Lower lobe of right lung (tissue), 2 donors: ENCODE data around the gene DUS3L. TPM values are rescaled to one million over a fixed set of nuclear protein-coding genes. Genes with fewer than 3 reads are reported as not detected.

Experiments used
- ATAC-seq, 2 donors: fragments of 200-7000 bp; cut with Tn5 transposase; one replicate each; pipeline ENCODE4 v1.9.1; 2020 to 2022; ENCODE audit warnings: mild to moderate bottlenecking in 2 of 2, moderate library complexity in 2 of 2
- DNase-seq: peaks from one replicate; pipeline ENCODE4 v3.0.0-alpha.2; 2020
- H3K27ac ChIP-seq: fragments of 200-600 bp; one replicate; pipeline ENCODE4 v1.8.0; 2022
- H3K27me3 ChIP-seq: fragments of 200-600 bp; one replicate; pipeline ENCODE4 v1.8.0; 2022; ENCODE audit warnings: low read depth
- H3K36me3 ChIP-seq: fragments of 200-600 bp; one replicate; pipeline ENCODE4 v1.8.0; 2022; ENCODE audit warnings: mild to moderate bottlenecking
- H3K4me1 ChIP-seq: fragments of 200-600 bp; one replicate; pipeline ENCODE4 v1.8.0; 2022
- H3K4me3 ChIP-seq: fragments of 200-600 bp; one replicate; pipeline ENCODE4 v1.8.0; 2022; ENCODE audit warnings: mild to moderate bottlenecking
- H3K9me3 ChIP-seq: fragments of 200-600 bp; one replicate; pipeline ENCODE4 v1.8.0; 2022
- intact Hi-C: fragments of 100-400 bp; cut with DNase I; formaldehyde crosslinking; loops from one replicate; pipeline ENCODE4 v1.11.0; 2022
- total RNA-seq: library from RNA; stranded (reverse); fragmentation: NEBNext Ultra II Directional; extraction: Animal tissue kit (Norgen Biotek cat#: 25700); gene quantifications from one replicate; pipeline ENCODE4 v1.2.1, GENCODE V29; 2021
- TF ChIP-seq, protein P1 (sequence below): fragments of 200-600 bp; IDR thresholded peaks from one replicate; pipeline ENCODE4 v1.8.0; 2022; ENCODE audit warnings: antibody characterized with exemption, mild to moderate bottlenecking
- donor health status: DM: no; HTN: yes; CAD: no; lungs with severe emphysema.

Gene DUS3L
- total RNA-seq, 1 donor from 2014 or later = 24.3 TPM

DNA sequence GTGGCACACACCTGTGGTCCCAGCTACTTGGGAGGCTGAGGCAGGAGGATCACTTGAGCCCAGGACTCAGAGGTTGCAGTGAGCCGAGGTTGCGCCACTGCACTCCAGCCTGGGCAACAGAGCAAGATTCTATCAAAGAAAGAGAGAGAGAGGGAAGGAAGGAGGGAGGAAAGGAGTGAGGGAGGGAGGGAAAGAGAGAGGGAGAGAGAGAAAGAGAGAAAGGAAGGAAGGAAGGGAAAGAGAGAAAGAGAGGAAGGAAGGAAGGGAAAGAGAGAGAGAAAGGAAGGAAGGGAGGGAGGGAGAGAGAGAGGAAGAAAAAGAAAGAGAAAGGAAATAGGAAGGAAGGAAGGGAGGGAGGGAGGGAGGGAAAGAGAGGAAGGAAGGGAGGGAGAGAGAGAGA is 26.3 kb upstream of the DUS3L start:
- TF ChIP-seq, protein P1, sequence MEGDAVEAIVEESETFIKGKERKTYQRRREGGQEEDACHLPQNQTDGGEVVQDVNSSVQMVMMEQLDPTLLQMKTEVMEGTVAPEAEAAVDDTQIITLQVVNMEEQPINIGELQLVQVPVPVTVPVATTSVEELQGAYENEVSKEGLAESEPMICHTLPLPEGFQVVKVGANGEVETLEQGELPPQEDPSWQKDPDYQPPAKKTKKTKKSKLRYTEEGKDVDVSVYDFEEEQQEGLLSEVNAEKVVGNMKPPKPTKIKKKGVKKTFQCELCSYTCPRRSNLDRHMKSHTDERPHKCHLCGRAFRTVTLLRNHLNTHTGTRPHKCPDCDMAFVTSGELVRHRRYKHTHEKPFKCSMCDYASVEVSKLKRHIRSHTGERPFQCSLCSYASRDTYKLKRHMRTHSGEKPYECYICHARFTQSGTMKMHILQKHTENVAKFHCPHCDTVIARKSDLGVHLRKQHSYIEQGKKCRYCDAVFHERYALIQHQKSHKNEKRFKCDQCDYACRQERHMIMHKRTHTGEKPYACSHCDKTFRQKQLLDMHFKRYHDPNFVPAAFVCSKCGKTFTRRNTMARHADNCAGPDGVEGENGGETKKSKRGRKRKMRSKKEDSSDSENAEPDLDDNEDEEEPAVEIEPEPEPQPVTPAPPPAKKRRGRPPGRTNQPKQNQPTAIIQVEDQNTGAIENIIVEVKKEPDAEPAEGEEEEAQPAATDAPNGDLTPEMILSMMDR = no peak
- no peak overlapping the region for H3K27ac ChIP-seq
- H3K4me3 ChIP-seq = no peak overlapping the region
- DNase-seq (no peak), ATAC-seq (no peak)
- no peaks in the 10 kb centered on the region for H3K4me1 ChIP-seq
- H3K9me3 ChIP-seq = no peaks in the 10 kb centered on the region
- H3K27me3 ChIP-seq = no peaks in the 10 kb centered on the region
- H3K36me3 ChIP-seq = no peaks in the 10 kb centered on the region
- intact Hi-C loops = no loop called here

DNA sequence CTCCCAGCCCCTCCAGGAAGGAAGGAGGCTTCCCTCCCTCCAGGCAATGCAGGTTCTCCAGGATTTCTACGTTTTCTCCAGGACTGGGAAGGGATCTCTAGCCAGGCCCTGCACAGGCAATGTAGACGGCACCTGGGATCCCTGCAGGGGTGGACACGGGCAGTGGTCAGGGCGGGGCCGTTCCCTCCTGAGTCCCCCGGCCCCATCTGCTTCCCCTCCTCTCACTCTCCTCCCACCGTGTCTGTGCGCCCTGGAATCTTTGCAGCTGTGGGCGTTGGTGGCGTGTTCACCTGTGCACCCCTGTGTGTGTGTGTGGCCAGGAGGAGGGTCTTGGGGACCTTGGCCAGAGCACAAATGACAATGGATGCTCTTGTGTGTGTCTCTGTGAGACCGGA is 23.9 kb upstream of the DUS3L start:
- TF ChIP-seq, protein P1 = no peak
- ATAC-seq = no peak
- intact Hi-C loops = no loop called here

DNA sequence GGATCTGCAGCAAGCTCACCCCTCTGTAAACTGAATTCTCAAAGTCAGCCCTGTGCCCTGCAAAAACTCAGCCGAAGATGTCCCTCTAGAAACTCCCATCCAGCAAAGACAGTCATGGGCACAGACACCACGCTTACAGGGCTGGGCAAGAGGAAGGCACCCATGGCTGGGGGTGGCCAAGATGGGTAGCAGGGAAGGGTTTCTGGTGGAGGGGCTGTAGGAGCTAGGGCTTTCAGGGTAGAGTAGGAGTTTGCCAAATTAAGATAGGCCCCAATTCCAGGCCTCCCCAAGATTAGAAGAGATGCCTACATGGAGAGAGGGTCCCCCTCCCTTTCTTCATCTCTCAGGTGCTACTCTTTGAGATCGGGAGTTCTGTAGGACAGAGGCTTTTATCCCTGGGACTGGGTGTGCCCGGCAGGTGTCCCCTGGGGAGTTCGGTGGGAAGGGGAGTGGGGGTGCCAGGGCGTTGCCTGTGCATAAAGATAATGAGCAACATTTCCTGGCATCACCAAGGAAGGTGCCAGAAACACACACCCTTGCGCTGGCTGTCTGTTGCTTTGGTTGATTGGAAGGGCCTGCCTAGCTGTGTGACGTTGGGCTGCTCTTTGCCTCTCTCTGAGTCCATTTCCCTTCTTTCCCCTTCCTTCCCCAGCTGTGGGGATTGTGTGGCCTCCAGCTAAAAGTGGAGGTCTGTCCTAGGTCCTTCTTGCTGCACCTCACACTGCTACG is 23.3 kb upstream of the DUS3L start:
- no peak overlapping the region for H3K27ac ChIP-seq
- TF ChIP-seq, protein P1 = no peak
- no peaks in the 10 kb centered on the region for H3K36me3 ChIP-seq
- no peaks in the 10 kb centered on the region for H3K9me3 ChIP-seq
- no peaks in the 10 kb centered on the region for H3K4me1 ChIP-seq
- no peak for ATAC-seq
- no peak overlapping the region for H3K4me3 ChIP-seq
- intact Hi-C loops = no loop called here
- DNase-seq = no peak
- no peaks in the 10 kb centered on the region for H3K27me3 ChIP-seq

More for the DNA sequence above, 23.9 kb upstream of the DUS3L start:
- no peaks in the 10 kb centered on the region for H3K4me1 ChIP-seq
- H3K27ac ChIP-seq = no peak overlapping the region
- no peaks in the 10 kb centered on the region for H3K27me3 ChIP-seq
- H3K9me3 ChIP-seq = no peaks in the 10 kb centered on the region
- H3K4me3 ChIP-seq = no peak overlapping the region
- H3K36me3 ChIP-seq = no peaks in the 10 kb centered on the region
- DNase-seq = no peak

DNA sequence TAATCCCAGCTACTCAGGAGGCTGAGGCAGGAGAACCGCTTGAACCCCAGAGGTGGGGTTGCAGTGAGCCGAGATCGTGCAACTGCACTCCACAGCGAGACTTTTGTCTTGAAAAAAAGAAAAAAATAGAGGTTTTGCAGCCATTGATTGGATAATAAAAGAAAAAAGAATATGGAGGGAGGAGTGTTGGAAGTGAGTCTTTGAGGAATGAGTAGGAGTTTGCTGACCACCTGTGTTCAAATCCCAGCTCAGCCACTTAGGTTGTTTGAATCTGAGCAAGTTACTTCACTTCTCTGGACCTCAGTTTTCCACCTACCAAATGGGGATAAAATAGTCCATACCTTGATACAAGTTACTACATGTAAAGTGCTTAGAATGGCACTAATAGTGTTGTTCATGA is 20.2 kb upstream of the DUS3L start:
- Histone ChIP-seq H3K36me3 (no peaks in the 10 kb centered on the region), H3K4me3 (no peak overlapping the region), H3K27ac (no peak overlapping the region), H3K4me1 (no peaks in the 10 kb centered on the region), H3K27me3 (peaks cover 2% of the 10 kb centered on the region), H3K9me3 (no peaks in the 10 kb centered on the region)
- intact Hi-C loops = no loop called here
- TF ChIP-seq, protein P1 = no peak
- no peak for ATAC-seq
- DNase-seq = no peak

DNA sequence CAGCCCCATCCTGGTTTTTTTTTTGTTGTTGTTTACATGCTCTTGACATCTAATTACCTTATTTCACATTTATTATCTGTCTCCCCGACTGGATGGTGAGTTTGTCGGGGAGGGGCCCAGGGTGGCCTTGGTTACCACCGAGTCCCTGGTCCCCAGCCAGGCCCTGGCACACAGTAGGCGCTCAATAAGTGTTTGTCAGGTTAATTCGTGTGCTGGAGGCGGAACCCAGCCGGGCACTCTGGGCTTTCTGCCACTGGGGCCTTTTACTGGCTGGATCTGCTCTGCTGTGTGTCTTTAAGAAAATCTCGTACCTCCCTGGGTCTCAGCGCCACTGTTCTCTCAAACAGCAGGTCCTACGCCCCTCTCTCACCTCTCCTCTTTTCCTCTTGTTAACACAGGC is 18.5 kb upstream of the DUS3L start:
- Histone ChIP-seq H3K27me3 (peaks cover 12% of the 10 kb centered on the region), H3K36me3 (no peaks in the 10 kb centered on the region), H3K9me3 (no peaks in the 10 kb centered on the region), H3K4me1 (peaks cover 2% of the 10 kb centered on the region), H3K4me3 (no peak overlapping the region), H3K27ac (no peak overlapping the region)
- ATAC-seq (no peak), DNase-seq (no peak)
- TF ChIP-seq, protein P1 = no peak
- intact Hi-C loops = no loop called here
